Gastroesophageal sphincter (tissue), 3 donors: ENCODE data around the gene NPSR1.

Experiments used
- CTCF ChIP-seq, 4 experiments: fragments of 200-600 bp in 2 of 4; fragments of 450-650 bp in 2 of 4; sonication (generic) in 1 of 4; IDR thresholded peaks; one replicate each; pipeline ENCODE4 v1.5.1; 2017 to 2019; ENCODE audit warnings: antibody characterized with exemption in 4 of 4, mild to moderate bottlenecking in 2 of 4, moderate library complexity in 2 of 4
- POLR2A ChIP-seq, 2 donors: fragments of 450-650 bp; IDR thresholded peaks; one replicate each; pipeline ENCODE4 v1.6.1; 2017; ENCODE audit warnings: antibody characterized with exemption in 2 of 2, mild to moderate bottlenecking in 2 of 2, moderate library complexity in 1 of 2
- POLR2AphosphoS5 ChIP-seq: sonication (generic); formaldehyde crosslinking; IDR thresholded peaks from one replicate; pipeline ENCODE4 v1.6.1; 2017; ENCODE audit warnings: antibody characterized with exemption

- TF ChIP-seq POLR2AphosphoS5 (no peak), CTCF (IDR thresholded peaks at IDR 0.05) (no peak), POLR2A (IDR thresholded peaks at IDR 0.05) (no peak)
Measured at GRCh38 chr7:34655384-34655783, 2.6 kb upstream of the NPSR1 start.
